ENCODE results near the gene KRT20.

- TF ChIP-seq CEBPB (IDR thresholded peaks at IDR 0.05) (no peak), CTCF (IDR thresholded peaks at IDR 0.05) (no peak), CHD2 (IDR thresholded peaks at IDR 0.05; ENCODE audit: low read length, partially characterized antibody) (no peak), FOSL2 (IDR thresholded peaks at IDR 0.05) (no peak), FOSL2 (CRISPR knock-in tag; IDR thresholded peaks at IDR 0.05) (no peak), ESRRA (IDR thresholded peaks at IDR 0.05; ENCODE audit: borderline replicate concordance, low read length) (no peak), BCL3 (IDR thresholded peaks at IDR 0.05) (no peak), POLR2A (IDR thresholded peaks at IDR 0.05; ENCODE audit: low read length) (no peak), KDM1A (IDR thresholded peaks at IDR 0.05; ENCODE audit: low read depth) (no peak), HMGXB4 (CRISPR knock-in tag; IDR thresholded peaks at IDR 0.05; ENCODE audit: borderline replicate concordance) (no peak), REST (IDR thresholded peaks at IDR 0.05) (no peak), BHLHE40 (IDR thresholded peaks at IDR 0.05; ENCODE audit: low read depth, low read length) (no peak)
These were observed 13.7 kb downstream of the KRT20 start for GRCh38 chr17:40871316-40871715.
